WERI-Rb-1 (cell line): Measurements from ENCODE around the gene GRIK2.
A peak's percentile ranks its signal among the peaks of the same experiment; 100 is the strongest.

Source experiments
- DNase-seq: peaks from one replicate; pipeline ENCODE4 v3.0.0-alpha.2; 2020
- H3K27ac ChIP-seq: fragments of 250-450 bp; sonication (Bioruptor Pico); 2 replicates; pipeline ENCODE4 v1.5.1; 2020; ENCODE audit warnings: mild to moderate bottlenecking, moderate library complexity
- H3K27me3 ChIP-seq: fragments of 250-450 bp; sonication (Bioruptor Pico); 2 replicates; pipeline ENCODE4 v1.5.1; 2021; ENCODE audit warnings: mild to moderate bottlenecking, low read depth, moderate library complexity; ENCODE audit not compliant: insufficient read depth, severe bottlenecking
- H3K36me3 ChIP-seq: fragments of 250-450 bp; sonication (Bioruptor Pico); 2 replicates; pipeline ENCODE4 v1.5.1; 2020; ENCODE audit warnings: mild to moderate bottlenecking, moderate library complexity
- H3K4me3 ChIP-seq: 2 replicates; pipeline ENCODE4 v1.5.1; 2011; ENCODE audit warnings: low read depth, mild to moderate bottlenecking, control low read depth, low read length
- H3K9me3 ChIP-seq: fragments of 250-450 bp; sonication (Bioruptor Pico); 2 replicates; pipeline ENCODE4 v1.5.1; 2021; ENCODE audit warnings: mild to moderate bottlenecking, moderate library complexity; ENCODE audit not compliant: severe bottlenecking
- CTCF ChIP-seq: IDR thresholded peaks from 2 replicates; pipeline ENCODE4 v1.5.1; 2011; ENCODE audit warnings: low read depth, mild to moderate bottlenecking, control low read depth, inconsistent platforms, low read length

GRIK2 gene

GRCh38 chr6:101662111-101662897, 268.8 kb downstream of the GRIK2 start:
- Histone ChIP-seq H3K4me3 (no peak overlapping the region), H3K9me3 (no peaks in the 10 kb centered on the region), H3K36me3 (no peaks in the 10 kb centered on the region), H3K27me3 (no peaks in the 10 kb centered on the region), H3K27ac (no peak overlapping the region)
- DNase-seq = no peak
- no peak for TF ChIP-seq CTCF

GRCh38 chr6:101663100-101663499, 269.6 kb downstream of the GRIK2 start:
- no peak for TF ChIP-seq CTCF
- Histone ChIP-seq H3K27ac (no peak overlapping the region), H3K36me3 (no peaks in the 10 kb centered on the region), H3K9me3 (no peaks in the 10 kb centered on the region), H3K4me3 (no peak overlapping the region), H3K27me3 (no peaks in the 10 kb centered on the region)
- peak; percentile 21 for DNase-seq

GRCh38 chr6:101666256-101666655, 272.7 kb downstream of the GRIK2 start:
- Histone ChIP-seq H3K4me3 (no peak overlapping the region), H3K27me3 (no peaks in the 10 kb centered on the region), H3K36me3 (no peaks in the 10 kb centered on the region), H3K27ac (no peak overlapping the region), H3K9me3 (no peaks in the 10 kb centered on the region)
- DNase-seq = no peak
- no peak for TF ChIP-seq CTCF

GRCh38 chr6:101668496-101669030, 275.1 kb downstream of the GRIK2 start:
- no peak for TF ChIP-seq CTCF
- Histone ChIP-seq H3K4me3 (no peak overlapping the region), H3K27ac (no peak overlapping the region), H3K27me3 (no peaks in the 10 kb centered on the region), H3K36me3 (no peaks in the 10 kb centered on the region), H3K9me3 (no peaks in the 10 kb centered on the region)
- no peak for DNase-seq

GRCh38 chr6:101676187-101676586, 282.7 kb downstream of the GRIK2 start:
- Histone ChIP-seq H3K36me3 (no peaks in the 10 kb centered on the region), H3K27me3 (no peaks in the 10 kb centered on the region), H3K9me3 (no peaks in the 10 kb centered on the region), H3K4me3 (no peak overlapping the region), H3K27ac (no peak overlapping the region)
- DNase-seq = no peak
- TF ChIP-seq CTCF = no peak
